Measurements from ENCODE around the gene SPEG.

DNA sequence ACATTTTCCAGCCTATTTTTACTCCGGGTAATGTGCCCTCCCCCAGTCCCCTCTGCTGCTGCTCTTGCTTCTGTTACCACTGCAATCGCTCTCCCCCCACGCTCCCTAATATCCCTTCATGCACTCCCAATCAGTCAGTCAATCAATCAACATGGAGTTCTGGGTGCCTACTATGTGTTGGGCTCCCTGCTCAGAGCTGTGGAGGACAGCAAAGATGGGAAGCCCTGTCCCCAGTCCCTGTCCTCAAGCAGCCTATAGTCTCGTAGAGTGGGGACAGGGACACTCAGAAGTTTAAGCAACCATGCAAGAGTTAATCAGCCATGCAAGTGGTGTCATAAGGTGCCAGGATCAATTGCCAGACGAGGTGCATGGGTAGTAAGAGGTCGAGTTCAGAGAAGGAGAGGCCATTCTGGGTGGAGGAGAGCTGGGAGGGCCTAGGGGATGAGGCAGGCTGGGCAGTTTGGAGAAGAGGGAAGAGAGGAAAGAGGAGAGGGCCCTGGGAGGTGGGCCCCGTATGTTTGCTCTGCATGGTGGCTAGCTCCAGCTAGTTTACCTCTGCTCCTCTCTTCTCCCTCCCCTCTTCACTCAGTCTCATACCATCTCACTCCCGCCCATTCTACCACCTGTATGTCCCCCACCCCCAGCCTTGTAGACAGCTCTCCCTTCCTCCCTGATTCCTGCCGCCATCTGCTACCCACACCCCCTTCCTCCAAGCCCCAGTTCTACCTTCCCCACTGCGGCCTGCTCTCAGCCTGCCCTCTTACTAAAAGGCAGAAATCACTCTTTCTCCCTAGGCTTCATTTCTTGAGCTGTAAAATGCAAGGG is 83.5 kb downstream of the SPEG start:
- TF ChIP-seq, protein P1, sequence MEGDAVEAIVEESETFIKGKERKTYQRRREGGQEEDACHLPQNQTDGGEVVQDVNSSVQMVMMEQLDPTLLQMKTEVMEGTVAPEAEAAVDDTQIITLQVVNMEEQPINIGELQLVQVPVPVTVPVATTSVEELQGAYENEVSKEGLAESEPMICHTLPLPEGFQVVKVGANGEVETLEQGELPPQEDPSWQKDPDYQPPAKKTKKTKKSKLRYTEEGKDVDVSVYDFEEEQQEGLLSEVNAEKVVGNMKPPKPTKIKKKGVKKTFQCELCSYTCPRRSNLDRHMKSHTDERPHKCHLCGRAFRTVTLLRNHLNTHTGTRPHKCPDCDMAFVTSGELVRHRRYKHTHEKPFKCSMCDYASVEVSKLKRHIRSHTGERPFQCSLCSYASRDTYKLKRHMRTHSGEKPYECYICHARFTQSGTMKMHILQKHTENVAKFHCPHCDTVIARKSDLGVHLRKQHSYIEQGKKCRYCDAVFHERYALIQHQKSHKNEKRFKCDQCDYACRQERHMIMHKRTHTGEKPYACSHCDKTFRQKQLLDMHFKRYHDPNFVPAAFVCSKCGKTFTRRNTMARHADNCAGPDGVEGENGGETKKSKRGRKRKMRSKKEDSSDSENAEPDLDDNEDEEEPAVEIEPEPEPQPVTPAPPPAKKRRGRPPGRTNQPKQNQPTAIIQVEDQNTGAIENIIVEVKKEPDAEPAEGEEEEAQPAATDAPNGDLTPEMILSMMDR (conservative IDR thresholded peaks at IDR 0.05; ENCODE audit: low read length) = no peak
- no peak for TF ChIP-seq EZH2phosphoT487 (IDR thresholded peaks at IDR 0.05; ENCODE audit: borderline replicate concordance, low read depth, low read length)
